GM19468 (cell line): Measurements from ENCODE around the gene TNFAIP3.
"Not testable (repeated sequence)": the region's sequence is repeated elsewhere in the genome, so short reads cannot be mapped to it uniquely, and the experiment has no call there.

Experiments
- ATAC-seq: cut with Tn5 transposase; IDR thresholded peaks from one replicate; pipeline ENCODE4 v1.9.1; 2021; ENCODE audit warnings: mild to moderate bottlenecking, moderate library complexity, moderate number of reproducible peaks; ENCODE audit not compliant: unreplicated experiment; ENCODE audit errors: extremely low read depth

TNFAIP3 gene

GRCh38 chr6:137866914-137867684 lies at the start of gene TNFAIP3:
TSS of gene TNFAIP3 (plus strand) at chr6:137867259. CDS start at chr6:137871228, 3,969 bp downstream.
- peak; percentile 79 for ATAC-seq

- ATAC-seq = no peak
Measured at GRCh38 chr6:137818440-137818839, 48.6 kb upstream of the TNFAIP3 start.

GRCh38 chr6:137819740-137820139 lies 47.3 kb upstream of the TNFAIP3 start:
- ATAC-seq = no peak

- ATAC-seq = no peak
Measured at GRCh38 chr6:137820425-137820824, 46.6 kb upstream of the TNFAIP3 start.

DNA sequence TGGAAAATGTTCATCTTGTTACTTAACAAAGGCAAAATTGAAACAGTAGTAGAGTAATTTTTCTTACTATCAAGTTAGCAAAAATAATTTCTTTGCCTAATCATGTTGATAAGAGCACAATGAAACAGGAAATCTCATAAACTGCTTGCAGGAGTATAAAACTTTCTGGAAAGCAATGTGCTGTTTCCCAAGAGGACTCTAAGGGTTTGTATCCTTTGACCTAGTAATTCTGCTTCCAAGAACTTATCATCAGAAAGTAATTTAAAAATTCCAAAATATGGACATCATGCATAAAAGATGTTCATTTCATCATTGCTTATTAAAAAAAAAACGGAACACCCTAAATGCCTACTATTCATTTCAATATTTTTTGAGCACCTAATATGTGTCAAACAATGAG lies 46.1 kb upstream of the TNFAIP3 start:
- no peak for ATAC-seq

- no peak for ATAC-seq
Measured at GRCh38 chr6:137821491-137821890, 45.6 kb upstream of the TNFAIP3 start.

- ATAC-seq = no peak
Measured at GRCh38 chr6:137823826-137824555, 43.1 kb upstream of the TNFAIP3 start.

DNA sequence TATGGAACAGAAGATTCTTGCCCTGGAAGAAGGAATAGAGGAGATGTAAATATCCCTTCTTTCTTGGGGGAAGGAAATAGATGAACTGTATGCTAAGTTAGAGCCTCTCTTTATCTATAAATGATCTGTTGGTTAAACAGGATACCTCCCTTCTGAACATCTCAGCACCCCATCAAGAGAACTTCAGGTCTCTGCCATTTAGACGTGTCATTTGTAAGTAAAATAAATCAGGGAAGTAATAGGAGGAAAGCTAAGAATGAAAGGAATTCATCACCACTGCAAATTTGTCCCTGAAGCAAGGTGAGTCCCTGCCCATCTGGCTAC lies 42.5 kb upstream of the TNFAIP3 start:
- ATAC-seq = no peak

GRCh38 chr6:137824896-137825295 lies 42.2 kb upstream of the TNFAIP3 start:
- no peak for ATAC-seq

DNA sequence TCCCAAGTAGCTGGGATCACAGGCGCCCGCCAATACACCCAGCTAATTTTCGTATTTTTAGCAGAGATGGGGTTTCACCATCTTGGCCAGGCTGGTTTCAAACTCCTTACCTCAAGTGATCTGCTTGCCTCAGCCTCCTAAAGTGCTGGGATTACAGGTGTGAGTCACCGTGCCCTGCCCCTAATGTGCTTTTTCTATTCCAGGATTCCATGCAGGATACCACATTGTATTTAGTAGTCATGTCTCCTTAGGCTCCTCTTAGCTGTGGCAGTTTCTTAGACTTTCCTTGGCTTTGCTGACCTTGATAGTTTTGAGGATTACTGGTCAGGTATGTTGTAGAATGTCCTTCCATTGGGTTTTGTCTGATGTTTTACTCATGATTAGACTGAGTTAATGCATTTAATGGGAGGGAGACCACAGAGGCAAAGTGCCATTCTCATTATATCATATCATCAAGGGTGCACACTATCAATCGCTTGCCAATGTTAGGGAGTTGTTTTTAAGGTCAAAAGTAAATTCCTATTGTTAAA lies 39.6 kb upstream of the TNFAIP3 start:
- ATAC-seq = no peak

DNA sequence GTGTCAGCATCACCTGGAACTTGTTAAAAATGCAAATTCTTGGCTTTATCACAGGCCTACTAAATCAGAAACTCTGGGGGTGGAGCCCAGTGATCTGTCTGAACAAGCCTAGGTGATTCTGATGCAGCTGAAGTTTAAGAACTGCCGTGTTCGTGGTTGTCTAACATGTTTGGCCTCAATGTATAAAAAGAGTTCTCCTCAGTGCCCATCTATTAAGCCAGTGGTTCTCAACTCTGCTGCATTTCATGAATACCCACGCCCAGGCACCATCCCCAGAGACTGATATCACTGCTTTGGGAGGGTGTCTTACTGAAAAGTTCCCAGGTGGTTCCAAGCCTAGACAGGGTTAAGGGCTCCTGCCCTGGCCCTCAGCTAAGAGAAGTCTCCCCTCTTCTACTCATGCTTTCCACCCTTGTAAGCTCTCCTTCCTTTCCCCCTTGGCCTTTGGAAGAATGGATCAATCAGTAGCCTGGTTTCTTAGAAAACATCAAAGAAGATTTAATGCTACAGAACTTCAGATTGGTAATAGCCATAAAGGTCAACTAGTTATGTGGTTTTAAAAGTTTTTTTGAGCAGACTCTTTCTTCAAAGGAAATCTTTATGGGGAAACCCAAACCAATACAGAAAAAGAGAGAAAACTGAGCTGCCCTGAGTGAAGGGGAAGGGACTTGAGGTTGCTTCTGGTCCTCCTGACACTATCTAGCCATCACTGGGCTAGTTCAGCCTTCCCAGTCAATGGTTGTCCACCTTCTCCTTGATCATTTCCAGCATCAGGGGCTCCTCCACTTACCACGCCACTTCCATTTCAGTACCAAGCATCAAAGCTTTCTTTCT lies 38.9 kb upstream of the TNFAIP3 start:
- ATAC-seq = no peak

DNA sequence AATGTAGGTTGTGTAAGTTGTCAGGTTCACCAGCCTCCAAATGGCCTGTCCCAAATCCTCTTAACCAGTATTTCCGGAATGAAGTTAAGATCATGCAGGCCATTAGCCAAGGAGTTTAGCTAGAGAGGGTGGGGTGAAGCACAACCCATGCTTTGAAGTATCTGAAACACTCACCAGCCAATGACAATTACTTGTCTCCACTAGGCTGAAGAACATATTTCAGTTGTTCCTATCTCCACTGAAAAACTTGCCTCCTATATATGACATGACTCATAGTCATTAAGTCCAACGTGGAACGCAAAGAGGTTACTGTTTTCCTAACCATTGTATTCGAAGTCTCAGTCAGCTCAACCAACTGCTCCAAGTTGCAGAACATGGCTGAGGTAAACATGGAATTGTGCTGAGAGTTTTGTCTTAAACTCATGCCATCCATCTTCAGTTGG lies 37.4 kb upstream of the TNFAIP3 start:
- no peak for ATAC-seq

- ATAC-seq = no peak
Measured at GRCh38 chr6:137830511-137830911, 36.5 kb upstream of the TNFAIP3 start.

DNA sequence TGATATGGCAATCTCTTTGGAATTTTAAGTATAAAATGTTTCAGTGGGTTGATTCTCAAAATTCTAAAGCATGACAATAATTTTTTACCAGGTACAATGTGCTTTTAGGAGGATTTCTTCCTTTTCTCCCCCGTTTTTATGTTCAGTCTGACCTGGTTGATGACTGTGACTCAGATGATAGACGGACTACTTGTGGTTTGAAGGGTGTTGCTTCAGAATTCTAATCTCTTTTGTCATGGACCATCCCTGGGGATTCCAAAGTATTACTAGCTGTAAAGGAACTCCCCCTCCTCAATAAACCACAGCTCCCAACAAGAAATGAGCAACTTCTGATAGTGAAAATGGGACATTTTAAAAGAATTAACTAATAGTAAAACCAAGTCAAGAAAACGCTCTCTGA lies 34.9 kb upstream of the TNFAIP3 start:
- no peak for ATAC-seq

GRCh38 chr6:137834508-137834907 lies 32.6 kb upstream of the TNFAIP3 start:
- no peak for ATAC-seq

DNA sequence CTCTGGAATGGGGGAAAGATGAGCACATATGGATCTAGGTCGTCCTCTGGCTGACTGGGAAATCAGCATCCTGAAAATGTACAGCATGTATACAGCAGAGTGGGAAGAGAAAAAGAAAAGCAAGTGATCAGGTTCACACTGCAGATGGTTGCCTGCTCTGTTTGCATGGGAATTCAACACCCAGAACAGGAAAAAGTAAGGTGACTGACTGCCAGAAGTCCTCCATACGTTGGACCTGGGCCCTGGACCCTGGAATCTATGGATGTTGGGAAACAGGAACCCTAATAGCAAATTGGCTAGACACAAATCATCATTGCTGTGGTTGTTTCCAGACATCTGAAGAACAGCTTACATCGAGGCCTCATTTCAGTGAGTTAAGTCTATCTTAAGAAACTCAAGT lies 30.3 kb upstream of the TNFAIP3 start:
- no peak for ATAC-seq

DNA sequence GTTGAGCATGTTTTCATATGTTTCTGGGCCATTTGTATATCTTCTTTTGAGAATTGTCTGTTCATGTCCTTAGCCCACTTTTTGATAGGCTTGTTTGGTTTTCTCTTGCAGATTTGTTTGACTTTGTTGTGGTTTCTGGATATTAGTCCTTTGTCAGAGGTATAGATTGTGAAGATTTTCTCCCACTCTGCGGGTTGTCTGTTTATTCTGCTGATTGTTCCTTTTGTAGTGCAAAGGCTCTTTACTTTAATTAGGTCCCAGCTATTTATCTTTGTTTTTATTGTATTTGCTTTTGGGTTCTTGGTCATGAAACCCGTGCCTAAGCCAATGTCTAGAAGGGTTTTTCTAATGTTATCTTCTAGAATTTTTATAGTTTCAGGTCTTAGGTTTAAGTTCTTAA lies 29.0 kb upstream of the TNFAIP3 start:
- ATAC-seq = not testable (repeated sequence)

DNA sequence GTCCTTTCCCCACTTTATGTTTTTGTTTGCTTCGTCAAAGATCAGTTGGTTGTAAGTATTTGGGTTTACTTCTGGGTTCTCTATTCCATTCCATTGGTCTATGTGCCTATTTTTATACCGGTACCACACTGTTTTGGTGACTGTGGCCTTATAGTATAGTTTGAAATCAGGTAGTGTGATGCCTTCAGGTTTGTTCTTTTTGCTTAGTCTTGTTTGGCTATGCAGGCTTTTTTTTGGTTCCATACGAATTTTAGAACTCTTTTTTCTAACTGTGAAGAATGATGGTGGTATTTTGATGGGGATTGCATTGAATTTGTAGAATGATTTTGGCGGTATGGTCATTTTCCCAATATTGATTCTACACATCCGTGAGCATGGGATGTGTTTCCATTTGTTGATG lies 28.5 kb upstream of the TNFAIP3 start:
- ATAC-seq = not testable (repeated sequence)

DNA sequence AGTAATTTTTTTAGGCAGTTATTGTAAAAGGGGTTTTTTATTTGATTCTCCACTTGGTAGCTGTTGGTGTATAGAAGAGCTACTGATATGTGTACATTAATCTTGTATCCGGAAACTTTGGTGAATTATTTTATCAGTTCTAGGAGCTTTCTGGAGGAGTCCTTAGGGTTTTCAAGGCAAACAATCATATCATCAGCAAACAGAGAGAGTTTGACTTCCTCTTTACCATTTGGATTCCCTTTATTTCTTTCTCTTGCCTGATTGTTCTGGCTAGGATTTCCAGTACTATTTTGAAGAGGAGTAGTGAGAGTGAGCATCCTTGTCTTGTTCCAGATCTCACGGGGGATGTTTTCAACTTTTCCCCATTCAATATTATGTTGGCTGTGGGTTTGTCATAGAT lies 28.0 kb upstream of the TNFAIP3 start:
- ATAC-seq = no peak

- no peak for ATAC-seq
Measured at GRCh38 chr6:137840252-137840651, 26.8 kb upstream of the TNFAIP3 start.

- ATAC-seq = no peak
Measured at GRCh38 chr6:137843211-137843610, 23.8 kb upstream of the TNFAIP3 start.
